ENCODE results near the gene PAH.

DNA sequence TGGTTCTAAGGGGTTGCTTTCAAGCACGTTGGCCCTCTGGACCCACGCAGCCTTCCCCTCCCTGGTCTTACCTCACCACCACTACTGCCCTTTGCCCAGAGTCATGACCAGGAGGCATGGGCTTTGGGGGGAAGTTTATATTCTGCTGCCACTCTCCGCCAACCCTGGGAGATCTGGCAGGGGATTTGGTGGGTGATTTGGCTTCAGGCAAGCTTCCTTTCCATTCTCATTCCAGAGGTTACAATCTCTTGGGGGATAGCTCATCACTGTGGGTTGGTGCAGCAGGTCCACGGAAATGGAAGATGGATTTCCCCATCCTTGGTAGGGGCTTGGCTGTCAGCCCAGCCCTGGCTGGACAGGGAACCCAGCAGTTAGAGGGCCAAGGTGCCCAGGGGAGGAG lies 6.3 kb downstream of the PAH start:
- TF ChIP-seq EZH2phosphoT487 (IDR thresholded peaks at IDR 0.05; ENCODE audit: insufficient read depth, low read depth) = no peak
- TF ChIP-seq EZH2 (IDR thresholded peaks at IDR 0.05; ENCODE audit: insufficient read depth, poor library complexity, severe bottlenecking) = no peak

All from GM23248 (cell line).